CD14-positive monocyte (primary cell): Measurements from ENCODE around the gene HMBS. TPM values are rescaled to one million over a fixed set of nuclear protein-coding genes. Genes with fewer than 3 reads are reported as not detected.
A peak's percentile ranks its signal among the peaks of the same experiment; 100 is the strongest.

Source experiments
- DNase-seq, 3 donors: peaks; one replicate each; pipeline ENCODE4 v3.0.0-alpha.2; 2011 to 2022
- H2AFZ ChIP-seq: 2 replicates; pipeline ENCODE4 v1.6.0; 2012; ENCODE audit warnings: mild to moderate bottlenecking, low read depth, low read length, inconsistent platforms; ENCODE audit not compliant: insufficient read depth, poor library complexity, severe bottlenecking
- H3K27ac ChIP-seq, 2 donors: 1 replicate in 1 of 2; 2 replicates in 1 of 2; pipeline ENCODE4 v1.5.1; 2012 to 2013; ENCODE audit warnings: low read length in 2 of 2, control low read depth in 1 of 2, inconsistent platforms in 1 of 2, low read depth in 1 of 2, mild to moderate bottlenecking in 1 of 2
- H3K27me3 ChIP-seq, 2 donors: one replicate each; pipeline versions ENCODE4 v1.6.0 to v1.6.1; 2011 to 2013; ENCODE audit warnings: low read length in 2 of 2; ENCODE audit not compliant: control insufficient read depth in 2 of 2, insufficient read depth in 2 of 2
- H3K36me3 ChIP-seq, 2 donors: replicated peaks in 1 of 2; 1 replicate in 1 of 2; 2 replicates in 1 of 2; pipeline versions ENCODE4 v1.5.1 to v1.6.1; 2012 to 2013; ENCODE audit warnings: low read length in 2 of 2, control low read depth in 1 of 2, inconsistent platforms in 1 of 2, mild to moderate bottlenecking in 1 of 2; ENCODE audit not compliant: insufficient read depth in 2 of 2, control insufficient read depth in 1 of 2
- H3K4me1 ChIP-seq, 2 donors: 1 replicate in 1 of 2; 2 replicates in 1 of 2; pipeline versions ENCODE4 v1.5.1 to v1.6.1; 2012 to 2013; ENCODE audit warnings: low read length in 2 of 2, control low read depth in 1 of 2, inconsistent platforms in 1 of 2, mild to moderate bottlenecking in 1 of 2, moderate library complexity in 1 of 2; ENCODE audit not compliant: insufficient read depth in 2 of 2, control insufficient read depth in 1 of 2
- H3K4me2 ChIP-seq: replicated peaks from 2 replicates; pipeline ENCODE3; 2012; ENCODE audit warnings: low read length, moderate library complexity, mild to moderate bottlenecking; ENCODE audit not compliant: poor library complexity, severe bottlenecking; ENCODE audit errors: extremely low read depth
- H3K4me3 ChIP-seq, 3 experiments: fragments of 200-600 bp in 1 of 3; sonication (generic) in 1 of 3; replicated peaks in 1 of 3; 1 replicate in 2 of 3; 2 replicates in 1 of 3; pipeline ENCODE4 v1.5.1; 2011 to 2013; ENCODE audit warnings: low read length in 3 of 3, mild to moderate bottlenecking in 3 of 3, control low read depth in 2 of 3, low read depth in 2 of 3, inconsistent platforms in 1 of 3, moderate library complexity in 1 of 3
- H3K79me2 ChIP-seq: 2 replicates; pipeline ENCODE4 v1.6.0; 2012; ENCODE audit warnings: mild to moderate bottlenecking, control low read depth, inconsistent platforms, low read length, moderate library complexity; ENCODE audit not compliant: insufficient read depth
- H3K9ac ChIP-seq: 2 replicates; pipeline ENCODE4 v1.6.0; 2017; ENCODE audit warnings: low read length, mild to moderate bottlenecking; ENCODE audit not compliant: insufficient read depth, poor library complexity, severe bottlenecking
- H3K9me3 ChIP-seq, 2 donors: replicated peaks in 1 of 2; 1 replicate in 1 of 2; 2 replicates in 1 of 2; pipeline versions ENCODE4 v1.5.1 to v1.6.1; 2012 to 2013; ENCODE audit warnings: low read length in 2 of 2, control low read depth in 1 of 2; ENCODE audit not compliant: control insufficient read depth in 1 of 2, insufficient read depth in 1 of 2
- H4K20me1 ChIP-seq: 2 replicates; pipeline ENCODE4 v1.6.0; 2012; ENCODE audit warnings: mild to moderate bottlenecking, low read length, control low read depth, moderate library complexity; ENCODE audit not compliant: insufficient read depth
- H3K27ac Mint-ChIP-seq, 7 donors: one replicate each; pipeline ENCODE4 v1.8.0; 2020; ENCODE audit warnings: mild to moderate bottlenecking in 7 of 7, mixed read lengths in 7 of 7, moderate library complexity in 6 of 7, inconsistent platforms in 2 of 7
- H3K27me3 Mint-ChIP-seq, 3 donors: one replicate each; pipeline ENCODE4 v1.8.0; 2021 to 2022; ENCODE audit warnings: low read depth in 3 of 3, mild to moderate bottlenecking in 3 of 3, mixed read lengths in 3 of 3, moderate library complexity in 3 of 3, inconsistent platforms in 1 of 3
- H3K36me3 Mint-ChIP-seq, 2 donors: one replicate each; pipeline ENCODE4 v1.8.0; 2020; ENCODE audit warnings: mixed read lengths in 2 of 2, inconsistent platforms in 1 of 2, mild to moderate bottlenecking in 1 of 2
- H3K4me1 Mint-ChIP-seq: one replicate; pipeline ENCODE4 v1.8.0; 2020; ENCODE audit warnings: mild to moderate bottlenecking, mixed read lengths
- H3K4me3 Mint-ChIP-seq, 2 donors: one replicate each; pipeline ENCODE4 v1.8.0; 2020; ENCODE audit warnings: mild to moderate bottlenecking in 2 of 2, mixed read lengths in 2 of 2, moderate library complexity in 1 of 2
- H3K9me3 Mint-ChIP-seq, 7 donors: one replicate each; pipeline ENCODE4 v1.8.0; 2020 to 2022; ENCODE audit warnings: mixed read lengths in 7 of 7, mild to moderate bottlenecking in 6 of 7, moderate library complexity in 6 of 7, inconsistent platforms in 2 of 7
- WGBS: methylation state at CpG from one replicate; pipeline ENCODE4 v1.1.5; 2013; ENCODE audit warnings: missing lambda C conversion rate; ENCODE audit not compliant: insufficient coverage; 5-methylcytosine and 5-hydroxymethylcytosine counted together
- intact Hi-C, 2 donors: fragments of 100-400 bp; cut with micrococcal nuclease; formaldehyde crosslinking; loops; one replicate each; pipeline versions ENCODE4 v1.15.0 to v1.15.1; 2023
- polyA plus RNA-seq, 3 donors: library from polyadenylated mRNA; depleted of rRNA in 1 of 3; unstranded in 2 of 3; stranded (reverse) in 1 of 3; fragments of 300-500 nt in 2 of 3; fragments of >200 nt in 1 of 3; fragmentation: Illumina TruSeq in 2 of 3; gene quantifications; 1 replicate in 2 of 3; 2 replicates in 1 of 3; pipeline ENCODE4 v1.2.3, GENCODE V29; 2012 to 2021
- TF ChIP-seq, protein P1 (sequence below): fragments of 200-600 bp; IDR thresholded peaks from one replicate; pipeline ENCODE4 v1.8.0; 2022; ENCODE audit warnings: antibody characterized with exemption, mild to moderate bottlenecking

The HMBS gene
- polyA plus RNA-seq, 3 donors: 21.1 to 26.4 (median 25.2) TPM

DNA sequence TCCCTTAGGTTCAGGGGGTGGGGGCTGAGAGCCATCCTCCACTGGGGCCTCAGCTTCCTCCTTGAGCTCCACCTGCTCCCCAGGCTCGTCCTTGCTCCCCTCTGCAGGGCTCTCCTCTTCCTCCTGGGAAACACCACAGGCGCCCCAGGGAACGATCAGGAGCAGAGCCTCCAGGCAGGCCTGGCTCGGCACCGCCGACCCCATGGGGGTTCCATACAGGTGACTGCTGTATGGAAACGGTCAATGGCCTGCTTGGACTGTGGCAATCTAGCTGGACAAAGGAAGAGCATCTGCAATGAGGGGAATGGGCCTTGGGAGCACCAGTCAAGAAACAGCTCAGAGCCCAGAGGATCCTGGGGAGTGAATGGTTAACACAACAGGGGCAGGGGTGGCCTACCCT, 35.6 kb upstream of the HMBS start:
- no peak overlapping the region for H3K4me3 Mint-ChIP-seq
- DNase-seq: no peak
- H3K27ac Mint-ChIP-seq: peak overlapping the region in 2 of 7 donors; percentile 46 to 60
- H3K9ac ChIP-seq: no peak overlapping the region
- WGBS: 91% methylated on average over 6 of the region's 7 CpGs
- no peaks in the 10 kb centered on the region for H3K4me1 Mint-ChIP-seq
- H2AFZ ChIP-seq: no peak overlapping the region
- no peak overlapping the region for H3K4me3 ChIP-seq
- TF ChIP-seq, protein P1, sequence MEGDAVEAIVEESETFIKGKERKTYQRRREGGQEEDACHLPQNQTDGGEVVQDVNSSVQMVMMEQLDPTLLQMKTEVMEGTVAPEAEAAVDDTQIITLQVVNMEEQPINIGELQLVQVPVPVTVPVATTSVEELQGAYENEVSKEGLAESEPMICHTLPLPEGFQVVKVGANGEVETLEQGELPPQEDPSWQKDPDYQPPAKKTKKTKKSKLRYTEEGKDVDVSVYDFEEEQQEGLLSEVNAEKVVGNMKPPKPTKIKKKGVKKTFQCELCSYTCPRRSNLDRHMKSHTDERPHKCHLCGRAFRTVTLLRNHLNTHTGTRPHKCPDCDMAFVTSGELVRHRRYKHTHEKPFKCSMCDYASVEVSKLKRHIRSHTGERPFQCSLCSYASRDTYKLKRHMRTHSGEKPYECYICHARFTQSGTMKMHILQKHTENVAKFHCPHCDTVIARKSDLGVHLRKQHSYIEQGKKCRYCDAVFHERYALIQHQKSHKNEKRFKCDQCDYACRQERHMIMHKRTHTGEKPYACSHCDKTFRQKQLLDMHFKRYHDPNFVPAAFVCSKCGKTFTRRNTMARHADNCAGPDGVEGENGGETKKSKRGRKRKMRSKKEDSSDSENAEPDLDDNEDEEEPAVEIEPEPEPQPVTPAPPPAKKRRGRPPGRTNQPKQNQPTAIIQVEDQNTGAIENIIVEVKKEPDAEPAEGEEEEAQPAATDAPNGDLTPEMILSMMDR: no peak
- no peaks in the 10 kb centered on the region for H3K9me3 Mint-ChIP-seq
- H3K27ac ChIP-seq: no peak overlapping the region
- H3K9me3 ChIP-seq: no peaks in the 10 kb centered on the region
- no peaks in the 10 kb centered on the region for H4K20me1 ChIP-seq
- peaks cover 68 to 99% of the 10 kb centered on the region in 2 donors for H3K36me3 ChIP-seq
- no peak overlapping the region for H3K4me2 ChIP-seq
- no peaks in the 10 kb centered on the region for H3K79me2 ChIP-seq
- H3K27me3 Mint-ChIP-seq: peaks cover 0 to 1% (median 0%) of the 10 kb centered on the region in 3 donors
- intact Hi-C loops: no loop called here
- H3K27me3 ChIP-seq: no peaks in the 10 kb centered on the region
- peaks cover 91 to 100% of the 10 kb centered on the region in 2 donors for H3K36me3 Mint-ChIP-seq
- no peaks in the 10 kb centered on the region for H3K4me1 ChIP-seq

DNA sequence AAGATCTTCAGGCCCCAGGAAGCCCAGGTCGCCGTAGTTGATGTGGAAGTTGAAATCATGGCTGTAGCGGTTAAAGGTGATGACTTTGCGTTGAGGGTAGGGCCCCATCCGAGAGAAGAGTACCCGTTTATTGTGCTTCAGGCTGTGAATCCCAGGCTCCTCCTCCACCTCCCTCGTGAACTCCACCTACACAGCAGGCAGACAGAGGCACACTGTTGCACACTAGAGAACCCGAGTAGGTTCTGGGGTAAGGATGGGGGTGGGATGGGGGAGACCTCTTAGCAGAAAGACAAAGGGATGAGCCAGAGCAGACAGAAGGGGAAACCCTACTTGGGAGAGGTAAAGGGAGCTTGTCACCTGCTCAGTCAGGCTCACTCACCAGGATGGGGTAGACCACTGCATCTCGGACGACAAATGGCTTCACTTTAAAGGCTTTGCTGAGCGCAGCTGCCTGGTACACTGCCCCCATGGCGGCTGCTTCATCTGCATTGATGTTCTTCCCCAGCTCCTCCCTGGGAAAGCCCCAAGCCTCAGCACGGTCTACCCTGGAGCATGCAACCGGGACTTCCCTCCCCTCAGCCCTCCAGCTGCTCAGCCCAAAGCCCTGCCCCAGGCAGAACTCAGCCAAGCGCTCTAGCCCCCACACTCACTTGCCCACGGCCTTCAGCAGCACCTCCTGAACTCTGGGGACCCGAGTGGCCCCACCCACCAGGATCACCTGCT, 33.1 kb upstream of the HMBS start:
- peaks cover 12% of the 10 kb centered on the region for H3K4me1 Mint-ChIP-seq
- Histone ChIP-seq H3K9ac (no peak overlapping the region), H3K4me2 (no peak overlapping the region), H3K36me3 (peaks cover 72 to 90% of the 10 kb centered on the region in 2 donors), H3K27me3 (no peaks in the 10 kb centered on the region), H3K79me2 (peaks cover 16% of the 10 kb centered on the region), H4K20me1 (no peaks in the 10 kb centered on the region), H3K4me1 (peaks cover 9 to 11% of the 10 kb centered on the region in 2 donors), H2AFZ (no peak overlapping the region), H3K4me3 (no peak overlapping the region), H3K27ac (no peak overlapping the region), H3K9me3 (no peaks in the 10 kb centered on the region)
- no peaks in the 10 kb centered on the region for H3K9me3 Mint-ChIP-seq
- TF ChIP-seq, protein P1: no peak
- no peak overlapping the region for H3K4me3 Mint-ChIP-seq
- no peak for DNase-seq
- 97% methylated on average over 10 of the region's 17 CpGs for WGBS
- H3K36me3 Mint-ChIP-seq: peaks cover 89% of the 10 kb centered on the region in 2 donors
- H3K27me3 Mint-ChIP-seq: peaks cover 0 to 1% (median 0%) of the 10 kb centered on the region in 3 donors
- H3K27ac Mint-ChIP-seq: peak overlapping the region in 2 of 7 donors; percentile 20 to 63
- intact Hi-C loops: no loop called here
